HG03108 (cell line): ENCODE measurements around the gene RAPGEFL1.
A peak's percentile ranks its signal among the peaks of the same experiment; 100 is the strongest.
"Not testable (repeated sequence)": the region's sequence is repeated elsewhere in the genome, so short reads cannot be mapped to it uniquely, and the experiment has no call there.

Source experiments
- ATAC-seq: cut with Tn5 transposase; IDR thresholded peaks from one replicate; pipeline ENCODE4 v1.9.1; 2021; ENCODE audit warnings: moderate library complexity; ENCODE audit not compliant: unreplicated experiment

RAPGEFL1 gene, protein sequence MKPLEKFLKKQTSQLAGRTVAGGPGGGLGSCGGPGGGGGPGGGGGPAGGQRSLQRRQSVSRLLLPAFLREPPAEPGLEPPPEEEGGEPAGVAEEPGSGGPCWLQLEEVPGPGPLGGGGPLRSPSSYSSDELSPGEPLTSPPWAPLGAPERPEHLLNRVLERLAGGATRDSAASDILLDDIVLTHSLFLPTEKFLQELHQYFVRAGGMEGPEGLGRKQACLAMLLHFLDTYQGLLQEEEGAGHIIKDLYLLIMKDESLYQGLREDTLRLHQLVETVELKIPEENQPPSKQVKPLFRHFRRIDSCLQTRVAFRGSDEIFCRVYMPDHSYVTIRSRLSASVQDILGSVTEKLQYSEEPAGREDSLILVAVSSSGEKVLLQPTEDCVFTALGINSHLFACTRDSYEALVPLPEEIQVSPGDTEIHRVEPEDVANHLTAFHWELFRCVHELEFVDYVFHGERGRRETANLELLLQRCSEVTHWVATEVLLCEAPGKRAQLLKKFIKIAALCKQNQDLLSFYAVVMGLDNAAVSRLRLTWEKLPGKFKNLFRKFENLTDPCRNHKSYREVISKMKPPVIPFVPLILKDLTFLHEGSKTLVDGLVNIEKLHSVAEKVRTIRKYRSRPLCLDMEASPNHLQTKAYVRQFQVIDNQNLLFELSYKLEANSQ

DNA sequence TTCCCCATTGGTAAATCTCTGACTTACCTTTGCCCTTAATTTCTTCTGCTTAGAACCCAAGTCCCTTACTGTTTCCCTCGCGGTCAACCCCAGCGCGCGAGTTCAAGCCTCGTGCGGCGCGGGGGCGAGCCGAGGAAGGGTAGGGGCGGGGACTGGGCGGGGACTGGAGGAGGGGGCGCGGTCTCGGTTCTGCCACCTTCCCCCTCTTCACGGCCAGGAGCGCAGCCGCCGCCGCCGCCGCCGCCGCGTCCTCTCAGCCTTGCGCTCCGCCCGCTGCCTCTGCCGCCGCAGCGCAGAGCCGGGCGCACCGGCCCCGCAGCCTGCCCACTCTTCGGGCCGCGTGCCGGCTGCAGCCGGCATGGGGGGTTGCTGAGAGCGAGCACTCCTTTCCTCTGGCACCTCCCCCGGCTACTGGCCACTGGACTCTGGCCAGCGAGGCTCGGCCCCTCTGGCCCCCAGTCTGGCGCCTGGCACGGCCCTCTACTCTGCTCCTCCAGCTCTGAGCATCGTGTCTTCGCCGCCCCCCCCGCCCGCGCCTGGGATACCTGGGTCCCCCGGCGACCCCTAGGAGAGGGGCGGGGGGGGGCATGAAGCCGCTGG is at the start of gene RAPGEFL1:
RAPGEFL1 (plus strand) TSS at position 196 of the 600 bp plus-strand sequence; CDS start at position 588, 392 bp downstream.
- no peak for ATAC-seq

DNA sequence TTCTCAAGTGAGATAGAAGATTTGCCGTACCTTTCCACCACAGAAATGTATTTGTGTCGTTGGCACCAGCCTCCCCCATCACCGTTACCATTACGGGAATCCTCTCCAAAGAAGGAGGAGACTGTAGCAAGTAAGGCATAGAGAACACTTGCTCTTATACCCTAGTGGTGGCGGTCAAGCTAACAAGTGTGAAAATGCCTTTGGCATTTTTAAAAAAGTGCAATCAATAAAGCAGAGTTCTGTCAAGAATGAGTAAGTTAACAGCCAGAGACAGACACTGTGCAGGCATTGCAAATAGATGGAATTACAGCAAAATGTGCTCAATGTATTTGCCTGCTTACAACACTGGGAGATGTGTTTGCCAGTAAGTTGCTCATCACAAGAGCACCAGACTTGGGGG is 47.8 kb upstream of the RAPGEFL1 start:
- no peak for ATAC-seq

DNA sequence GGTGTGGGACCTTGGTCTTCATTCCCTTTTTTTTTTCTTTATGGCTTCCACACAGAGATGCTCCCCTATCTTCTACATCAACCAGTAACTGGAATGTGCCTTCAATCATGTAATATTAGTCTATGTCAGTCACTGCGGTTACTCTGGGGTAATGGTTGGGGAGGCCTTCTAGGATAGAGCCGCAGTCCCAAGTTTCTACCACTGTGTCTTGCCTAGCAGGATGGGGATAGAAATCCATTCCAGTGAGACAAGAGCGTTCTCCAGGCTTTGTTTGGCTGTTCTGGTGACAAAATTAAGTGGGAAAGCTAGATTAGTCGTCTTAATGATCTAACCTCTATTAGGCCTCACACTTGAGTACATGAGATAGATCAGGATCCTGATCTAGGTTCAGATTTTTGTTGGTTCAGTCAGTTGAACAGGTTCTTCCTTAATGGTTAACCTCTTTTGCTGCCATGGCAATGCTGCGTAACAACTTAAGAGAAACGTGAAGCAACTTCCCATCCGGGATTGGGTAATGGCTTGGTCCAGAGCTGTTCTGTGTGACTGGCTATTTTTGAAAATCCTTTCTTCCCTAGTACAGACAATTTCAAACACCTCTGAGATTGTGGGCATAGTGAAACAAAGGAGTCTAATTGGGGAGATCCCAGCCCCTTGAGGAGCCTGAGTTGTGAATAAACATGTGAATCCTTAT is 46.8 kb upstream of the RAPGEFL1 start:
- ATAC-seq: no peak

DNA sequence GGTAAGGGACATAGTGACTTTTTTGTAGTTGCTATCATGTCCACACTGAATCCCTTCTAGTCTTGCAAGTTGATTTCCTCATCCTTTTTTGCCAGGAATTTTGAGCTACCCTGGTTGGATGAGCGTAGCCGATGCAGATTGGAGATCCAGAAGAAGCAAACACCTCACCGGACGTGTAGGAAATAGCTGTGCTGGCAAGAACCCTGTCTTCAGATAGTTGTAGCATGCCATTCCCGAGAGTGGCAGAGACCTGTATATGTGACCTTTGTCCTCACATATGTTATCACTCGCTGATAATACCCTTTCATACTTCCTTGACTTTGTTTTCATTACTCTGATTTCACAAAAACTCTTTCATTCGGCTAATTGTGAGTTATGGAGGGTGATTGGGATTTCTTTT is 43.1 kb upstream of the RAPGEFL1 start:
- ATAC-seq: no peak

DNA sequence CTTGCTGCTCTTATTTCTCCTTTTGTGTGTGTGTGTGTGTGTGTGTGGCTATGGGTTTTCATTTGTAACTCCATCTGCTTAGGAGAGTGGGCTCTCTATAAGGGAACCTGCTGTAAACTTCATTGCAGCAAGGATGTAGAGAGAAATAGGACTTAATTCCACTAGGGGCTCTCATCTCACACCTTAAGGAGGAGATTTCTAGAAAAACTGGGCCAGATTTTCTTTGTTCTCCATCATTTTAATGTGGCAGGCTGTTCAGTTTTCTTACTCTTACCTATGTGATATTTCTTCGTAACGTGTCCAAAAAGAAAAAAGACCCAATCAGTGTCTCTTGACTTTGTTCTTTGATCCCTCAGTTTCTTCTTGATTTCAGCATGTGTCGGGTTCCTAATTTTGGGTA is 41.5 kb upstream of the RAPGEFL1 start:
- no peak for ATAC-seq

DNA sequence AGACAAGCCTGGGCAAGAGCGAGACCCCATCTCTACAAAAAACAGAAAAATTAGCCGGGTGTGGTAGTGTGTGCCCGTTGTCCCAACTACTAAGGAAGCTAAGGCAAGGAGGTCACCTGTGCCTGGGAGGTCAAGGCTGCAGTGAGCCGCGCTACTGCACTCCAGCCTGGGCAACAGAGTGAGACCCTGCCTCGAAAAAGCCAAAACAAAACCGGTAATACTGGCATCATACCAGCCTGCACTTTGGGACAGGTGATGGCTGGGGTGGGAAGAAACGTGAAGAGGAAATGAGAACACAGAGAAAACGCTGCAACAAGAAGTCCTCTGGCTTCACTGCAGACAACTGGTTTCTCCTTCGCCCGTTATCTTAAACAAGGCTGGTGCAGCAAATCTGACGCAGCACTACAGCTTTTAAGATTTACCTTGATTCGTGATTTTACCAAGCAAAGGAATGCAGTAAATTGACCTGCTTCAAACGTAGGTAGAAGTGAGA is 37.7 kb upstream of the RAPGEFL1 start:
- ATAC-seq: peak; percentile 13

DNA sequence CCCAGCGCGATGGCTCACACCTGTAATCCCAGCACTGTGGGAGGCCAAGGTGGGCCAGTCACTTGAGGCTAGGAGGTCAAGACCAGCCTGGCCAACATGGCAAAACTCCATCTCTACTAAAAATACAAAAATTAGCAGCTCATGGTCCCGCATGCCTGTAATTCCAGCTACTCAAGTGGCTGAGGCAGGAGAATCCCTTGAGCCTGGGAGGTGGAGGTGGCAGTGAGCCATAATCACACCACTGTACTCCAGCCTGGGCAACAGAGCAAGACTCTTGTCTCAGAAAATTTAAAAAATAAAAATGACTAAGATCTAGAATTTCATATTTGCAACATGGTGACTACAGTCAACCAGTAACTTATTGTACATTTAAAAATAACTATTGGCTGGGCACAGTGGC is 34.1 kb upstream of the RAPGEFL1 start:
- ATAC-seq: not testable (repeated sequence)

DNA sequence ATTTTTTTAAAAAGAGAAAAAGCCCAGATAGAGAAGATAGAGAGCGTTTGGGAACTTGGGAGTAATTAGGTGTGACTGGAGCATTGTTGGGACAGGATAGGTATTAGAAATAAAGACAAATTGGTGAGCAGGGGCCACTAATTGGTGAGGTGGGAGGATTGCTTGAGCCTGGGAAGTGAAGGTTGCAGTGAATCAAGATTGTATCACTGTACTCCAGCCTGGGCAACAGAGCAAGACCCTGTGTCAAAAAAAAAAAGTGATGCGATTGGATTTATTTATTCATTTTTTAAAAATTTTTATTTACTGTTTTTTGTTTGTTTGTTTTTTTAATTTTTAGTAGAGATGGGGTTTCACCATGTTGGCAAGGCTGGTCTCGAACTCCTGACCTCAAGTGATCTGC is 31.8 kb upstream of the RAPGEFL1 start:
- ATAC-seq: no peak

DNA sequence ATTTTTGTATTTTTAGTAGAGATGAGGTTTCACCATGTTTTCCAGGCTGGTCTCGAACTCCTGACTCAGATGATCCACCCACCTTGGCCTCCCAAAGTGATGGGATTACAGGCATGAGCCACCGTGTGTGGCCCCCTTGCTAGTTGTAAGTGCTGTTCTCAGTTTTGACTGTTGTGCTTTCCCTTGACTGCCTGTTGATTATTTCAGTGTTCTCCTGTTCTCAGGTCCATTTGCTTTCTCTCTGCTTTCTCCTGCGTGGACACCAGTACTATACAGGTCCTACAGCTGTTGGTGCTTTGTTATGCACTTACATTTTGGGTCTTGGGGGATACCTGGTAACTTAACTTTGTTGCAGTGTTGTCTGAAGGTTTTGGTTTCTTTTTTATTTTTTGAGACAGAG is 28.7 kb upstream of the RAPGEFL1 start:
- ATAC-seq: no peak

DNA sequence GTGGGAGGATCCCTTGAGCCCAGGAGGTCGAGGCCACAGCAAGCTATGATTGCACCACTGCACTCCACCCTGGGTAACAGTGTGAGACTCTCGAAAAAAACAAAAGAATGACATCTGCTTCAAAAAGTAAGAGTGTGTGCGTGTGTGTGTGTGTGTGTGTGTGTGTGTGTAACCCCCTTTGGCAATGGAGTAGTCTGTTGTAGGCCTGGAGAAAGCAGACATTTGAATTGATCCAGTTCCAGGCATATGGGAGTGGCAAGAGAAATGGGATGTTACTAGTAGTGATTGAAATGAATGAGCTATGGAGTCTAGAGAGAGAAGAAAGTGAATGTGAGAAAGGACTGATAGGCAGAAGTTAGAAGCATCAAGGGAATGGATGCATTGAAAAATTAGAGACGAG is 27.0 kb upstream of the RAPGEFL1 start:
- ATAC-seq: no peak

DNA sequence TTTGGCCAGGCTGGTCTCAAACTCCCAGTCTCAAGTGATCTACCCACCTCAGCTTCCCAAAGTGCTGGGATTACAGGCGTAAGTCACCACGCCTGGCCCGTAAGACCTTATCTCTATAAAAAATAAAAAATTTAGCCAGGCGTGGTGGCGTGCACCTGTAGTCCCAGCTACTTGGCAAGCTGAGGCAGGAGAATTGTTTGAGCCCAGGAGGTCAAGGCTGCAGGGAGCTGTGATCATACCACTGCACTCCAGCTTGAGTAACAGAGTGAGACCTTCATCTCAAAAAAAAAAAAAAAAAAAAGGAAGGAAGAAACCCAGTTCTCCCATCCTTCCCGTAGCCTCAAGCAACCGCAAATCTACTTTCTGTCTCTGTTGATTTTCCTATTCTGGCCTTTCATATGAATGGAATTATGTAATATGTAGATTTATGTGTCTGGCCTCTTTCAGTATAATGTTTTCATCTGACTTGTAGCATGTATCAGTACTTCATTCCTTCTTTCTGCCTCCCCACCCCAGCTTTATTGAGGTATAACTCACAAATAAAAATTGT is 25.8 kb upstream of the RAPGEFL1 start:
- no peak for ATAC-seq

DNA sequence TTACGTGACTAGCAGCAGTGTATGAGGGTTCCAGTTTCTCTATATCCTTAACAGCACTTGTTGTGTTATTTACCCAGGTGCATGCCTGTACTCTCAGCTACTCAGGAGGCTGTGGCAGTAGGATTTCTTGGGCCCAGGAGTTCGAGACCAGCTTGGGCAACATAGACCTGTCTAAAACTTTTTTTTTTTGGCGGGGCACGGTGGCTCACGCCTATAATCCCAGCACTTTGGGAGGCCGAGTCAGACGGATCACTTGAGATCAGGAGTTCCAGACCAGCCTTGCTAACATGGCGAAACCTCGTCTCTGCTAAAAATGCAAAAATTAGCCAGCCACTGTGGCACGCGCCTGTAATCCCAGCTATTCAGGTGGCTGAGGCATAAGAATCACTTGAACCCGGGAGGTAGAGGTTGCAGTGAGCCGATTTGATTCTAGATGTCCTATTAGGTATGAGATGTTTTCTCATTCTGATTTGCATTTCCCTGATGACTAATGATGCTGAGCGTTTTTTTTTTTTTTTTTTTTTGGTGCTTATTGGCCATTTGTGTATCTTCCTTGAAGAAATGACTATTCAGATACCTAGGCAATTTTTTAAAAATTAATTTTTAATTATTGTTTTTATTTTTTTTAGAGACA is 23.6 kb upstream of the RAPGEFL1 start:
- ATAC-seq: no peak

DNA sequence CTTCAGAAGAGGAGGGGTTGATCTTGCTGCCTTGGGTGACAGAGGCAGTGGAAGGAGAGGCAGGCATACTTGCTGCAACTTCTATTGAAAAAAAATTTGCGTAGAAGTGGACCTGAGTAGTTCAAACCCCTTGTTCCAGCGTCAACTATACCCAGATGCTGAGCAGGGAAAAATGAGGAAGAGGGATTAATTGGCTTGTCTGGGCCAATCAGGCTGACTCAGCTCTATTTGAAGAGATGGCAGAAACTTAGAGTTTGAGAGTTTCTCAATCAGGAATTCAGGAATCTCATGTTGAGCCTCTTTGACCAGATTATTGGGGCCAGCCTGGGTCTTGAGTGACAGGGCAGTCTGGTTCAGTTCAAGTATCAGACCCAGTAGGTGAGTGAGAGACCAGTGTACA is 19.3 kb upstream of the RAPGEFL1 start:
- no peak for ATAC-seq

DNA sequence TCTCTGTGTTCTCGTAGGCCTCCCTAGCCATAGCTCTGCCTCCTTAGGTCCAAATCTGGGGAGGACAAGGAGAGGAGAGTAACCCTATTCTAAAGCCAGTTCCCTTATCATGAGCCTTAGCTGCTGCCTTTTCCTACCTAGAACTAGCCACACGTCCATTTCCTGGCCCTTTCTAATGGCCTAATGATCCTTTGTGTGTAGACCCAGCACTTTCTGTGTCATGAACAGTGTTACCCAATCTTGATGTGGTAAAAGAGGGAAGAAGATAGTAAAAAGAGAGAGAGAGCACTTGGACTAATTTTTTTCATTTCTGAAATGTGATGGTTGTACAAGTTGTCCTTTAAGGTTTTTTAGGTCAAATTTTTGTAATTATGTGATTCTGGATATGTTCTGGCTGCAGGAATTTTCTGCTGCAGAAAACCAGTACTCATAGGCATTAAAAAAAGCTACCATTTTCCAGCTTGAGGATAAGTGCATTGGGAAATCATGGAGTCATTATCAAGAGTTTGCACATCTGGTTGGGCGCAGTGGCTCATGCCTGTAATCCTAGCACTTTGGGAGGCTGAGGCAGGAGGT is 18.7 kb upstream of the RAPGEFL1 start:
- no peak for ATAC-seq

DNA sequence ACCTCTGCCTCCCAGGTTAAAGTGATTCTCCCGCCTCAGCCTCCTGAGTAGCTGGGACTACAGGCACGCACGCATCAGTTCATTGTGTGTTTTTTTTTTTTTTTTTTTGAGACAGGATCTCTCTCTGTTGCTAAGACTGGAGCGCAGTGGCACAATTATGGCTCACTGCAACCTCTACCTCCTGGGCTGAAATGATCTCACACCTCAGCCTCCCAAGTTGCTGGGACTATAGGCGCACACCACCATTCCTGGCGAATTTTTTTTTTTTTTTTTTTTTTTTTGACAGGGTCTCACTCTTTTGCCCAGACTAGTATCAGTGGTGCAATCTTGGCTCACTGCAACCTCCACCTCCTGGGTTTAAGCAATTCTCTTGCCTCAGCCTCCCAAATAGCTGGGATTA is 17.8 kb upstream of the RAPGEFL1 start:
- no peak for ATAC-seq

DNA sequence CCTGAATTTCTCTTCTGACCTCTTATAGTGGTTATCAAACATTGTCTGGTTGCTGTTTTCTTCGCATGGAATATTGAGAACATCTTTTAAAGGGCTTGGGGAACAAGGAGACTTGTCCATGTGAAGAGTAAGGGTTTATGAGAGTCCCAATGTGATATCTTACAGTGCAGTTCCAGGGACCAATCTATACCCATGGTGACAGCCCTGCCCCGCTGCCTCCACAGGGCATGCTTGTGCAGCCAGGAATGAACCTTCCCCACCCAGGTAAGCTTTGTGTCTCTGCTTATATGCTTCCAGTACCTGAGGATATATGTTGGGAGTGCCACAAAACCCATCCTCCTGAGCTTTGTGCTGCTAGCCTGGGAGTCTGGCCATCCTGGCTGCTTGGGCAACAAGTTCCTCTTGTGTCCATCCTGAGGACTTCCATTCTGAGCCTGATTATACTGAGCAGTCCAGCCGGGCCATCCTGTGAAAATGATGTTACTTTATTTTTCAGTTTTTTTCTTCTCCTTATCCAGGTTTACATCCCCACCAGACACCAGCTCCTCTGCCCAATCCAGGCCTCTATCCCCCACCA is 9.5 kb upstream of the RAPGEFL1 start:
- ATAC-seq: no peak

DNA sequence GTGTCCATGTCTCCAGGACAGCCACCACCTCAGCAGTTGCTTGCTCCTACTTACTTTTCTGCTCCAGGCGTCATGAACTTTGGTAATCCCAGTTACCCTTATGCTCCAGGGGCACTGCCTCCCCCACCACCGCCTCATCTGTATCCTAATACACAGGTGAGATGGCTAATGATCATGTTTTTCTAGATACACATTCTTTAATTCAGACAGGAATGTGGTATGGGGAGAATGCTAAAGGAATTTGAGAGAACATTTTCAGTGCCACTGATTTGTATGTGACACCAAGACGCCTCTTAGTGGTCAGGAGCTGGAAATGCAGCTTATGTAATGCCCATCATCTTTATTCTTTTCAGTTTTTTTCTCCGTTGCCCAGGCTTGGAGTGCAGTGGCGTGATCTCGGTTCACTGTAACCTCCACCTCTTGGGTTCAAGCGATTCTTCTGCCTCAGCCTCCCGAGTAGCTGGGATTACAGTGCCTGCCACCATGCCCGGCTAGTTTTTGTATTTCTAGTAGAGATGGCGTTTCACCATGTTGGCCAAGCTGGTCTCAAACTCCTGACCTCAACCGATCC is 8.9 kb upstream of the RAPGEFL1 start:
- no peak for ATAC-seq

DNA sequence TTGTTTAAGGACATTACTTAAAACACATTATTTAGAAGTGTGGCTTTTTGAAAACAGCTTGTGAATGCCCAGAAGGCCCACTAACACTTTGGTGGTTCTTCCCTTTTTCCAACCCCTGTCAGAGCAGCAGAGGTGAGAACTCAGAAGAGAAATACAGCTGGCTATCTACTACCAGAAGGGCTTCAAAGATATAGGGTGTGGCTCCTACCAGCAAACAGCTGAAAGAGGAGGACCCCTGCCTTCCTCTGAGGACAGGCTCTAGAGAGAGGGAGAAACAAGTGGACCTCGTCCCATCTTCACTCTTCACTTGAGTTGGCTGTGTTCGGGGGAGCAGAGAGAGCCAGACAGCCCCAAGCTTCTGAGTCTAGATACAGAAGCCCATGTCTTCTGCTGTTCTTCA is 6.9 kb upstream of the RAPGEFL1 start:
- no peak for ATAC-seq

DNA sequence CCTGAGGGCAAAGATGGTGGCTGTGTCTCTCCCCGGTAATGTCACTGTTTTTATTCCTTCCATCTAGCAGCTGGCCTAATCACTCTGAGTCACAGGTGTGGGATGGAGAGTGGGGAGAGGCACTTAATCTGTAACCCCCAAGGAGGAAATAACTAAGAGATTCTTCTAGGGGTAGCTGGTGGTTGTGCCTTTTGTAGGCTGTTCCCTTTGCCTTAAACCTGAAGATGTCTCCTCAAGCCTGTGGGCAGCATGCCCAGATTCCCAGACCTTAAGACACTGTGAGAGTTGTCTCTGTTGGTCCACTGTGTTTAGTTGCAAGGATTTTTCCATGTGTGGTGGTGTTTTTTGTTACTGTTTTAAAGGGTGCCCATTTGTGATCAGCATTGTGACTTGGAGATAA is 5.5 kb upstream of the RAPGEFL1 start:
- ATAC-seq: no peak
